Fibroblast of the aortic adventitia (primary cell): ENCODE data around the gene TNFAIP8. TPM values are rescaled to one million over a fixed set of nuclear protein-coding genes. Genes with fewer than 3 reads are reported as not detected.
"Not testable (repeated sequence)": the region's sequence is repeated elsewhere in the genome, so short reads cannot be mapped to it uniquely, and the experiment has no call there.

Experiments
- DNase-seq: peaks from one replicate; pipeline ENCODE4 v3.0.0-alpha.2; 2010; ENCODE audit warnings: low read depth
- H3K4me3 ChIP-seq: 2 replicates; pipeline ENCODE4 v1.5.1; 2011; ENCODE audit warnings: low read depth, mild to moderate bottlenecking, control low read depth, low read length, moderate library complexity
- CTCF ChIP-seq: IDR thresholded peaks from 2 replicates; pipeline ENCODE4 v1.5.1; 2011; ENCODE audit warnings: mild to moderate bottlenecking, low read length, control low read depth, inconsistent platforms; ENCODE audit not compliant: insufficient read depth
- total RNA-seq: library from RNA; depleted of rRNA; stranded (reverse); fragments of >200 nt; gene quantifications from 2 replicates; pipeline ENCODE4 v1.2.3, GENCODE V29; 2012; ENCODE audit warnings: low replicate concordance

TNFAIP8 gene
- total RNA-seq, 1 donor = 33.3 TPM

- peak overlapping the region; percentile 70 for H3K4me3 ChIP-seq
- TF ChIP-seq CTCF = peak; percentile 94
- DNase-seq = peak; percentile 89
These were observed 55.8 kb downstream of the TNFAIP8 start for GRCh38 chr5:119411361-119412278.

- no peak for DNase-seq
- no peak for TF ChIP-seq CTCF
- no peak overlapping the region for H3K4me3 ChIP-seq
These were observed 56.7 kb downstream of the TNFAIP8 start for GRCh38 chr5:119412279-119413227.

- not testable (repeated sequence) for H3K4me3 ChIP-seq, DNase-seq
These were observed 58.4 kb downstream of the TNFAIP8 start for GRCh38 chr5:119414124-119414734.

- no peak for TF ChIP-seq CTCF
- peak; percentile 90 for DNase-seq
- no peak overlapping the region for H3K4me3 ChIP-seq
These were observed 62.2 kb downstream of the TNFAIP8 start for GRCh38 chr5:119417891-119418605.

- DNase-seq = peak; percentile 89
- H3K4me3 ChIP-seq = no peak overlapping the region
- no peak for TF ChIP-seq CTCF
These were observed 62.8 kb downstream of the TNFAIP8 start for GRCh38 chr5:119418606-119419100.

- no peak for TF ChIP-seq CTCF
- no peak for DNase-seq
- no peak overlapping the region for H3K4me3 ChIP-seq
These were observed 64.3 kb downstream of the TNFAIP8 start for GRCh38 chr5:119420169-119420568.
